RWPE1 (cell line): ENCODE data around the gene PLA2G12A.
"Not testable (repeated sequence)": the region's sequence is repeated elsewhere in the genome, so short reads cannot be mapped to it uniquely, and the experiment has no call there.

ENCODE experiments used
- CTCF ChIA-PET: fragments of 350-600 bp; sonication (Branson Sonifier 250); formaldehyde crosslinking; extraction: SDS; loops from one replicate; lab custom pipeline; 2021; lab: Yijun Ruan, JAX
- POLR2A ChIA-PET: fragments of 400-600 bp; formaldehyde crosslinking; extraction: SDS; loops from one replicate; lab custom pipeline; 2020; ENCODE audit warnings: antibody characterized with exemption; ENCODE audit not compliant: low non-redundant PET; lab: Yijun Ruan, JAX
- DNase-seq: peaks from one replicate; pipeline ENCODE4 v3.0.0; 2012; ENCODE audit warnings: low spot score
- H3K27ac ChIP-seq: fragments of 450-650 bp; 2 replicates; pipeline ENCODE4 v1.5.1; 2017
- CTCF ChIP-seq: fragments of 450-650 bp; conservative IDR thresholded peaks from 2 replicates; pipeline ENCODE4 v1.5.1; 2017; ENCODE audit warnings: low read depth, mild to moderate bottlenecking

Gene PLA2G12A

GRCh38 chr4:109690690-109691410, 39.0 kb downstream of the PLA2G12A start:
- no peak for TF ChIP-seq CTCF
- ChIA-PET CTCF (no interaction called here), POLR2A (interaction anchor here (0.6 kb wide), 2 partner anchors 9 to 123 kb away, joined by 3 to 4 read pairs; no protein-coding TSS in a partner anchor)
- DNase-seq = no peak
- no peak overlapping the region for H3K27ac ChIP-seq

- CTCF ChIA-PET = no interaction called here
- no peak for TF ChIP-seq CTCF
- DNase-seq = no peak
- no peak overlapping the region for H3K27ac ChIP-seq
- POLR2A ChIA-PET = no interaction called here
These were observed 45.1 kb downstream of the PLA2G12A start for GRCh38 chr4:109684727-109685126.

GRCh38 chr4:109683621-109684253, 46.1 kb downstream of the PLA2G12A start:
- POLR2A ChIA-PET = no interaction called here

GRCh38 chr4:109682875-109683274, 47.0 kb downstream of the PLA2G12A start:
- POLR2A ChIA-PET = no interaction called here
- TF ChIP-seq CTCF = no peak
- no peak for DNase-seq
- CTCF ChIA-PET = no interaction called here
- no peak overlapping the region for H3K27ac ChIP-seq

More at GRCh38 chr4:109683621-109684253, 46.1 kb downstream of the PLA2G12A start:
- TF ChIP-seq CTCF = no peak
- CTCF ChIA-PET = interaction anchor here (0.6 kb wide), 1 partner anchor 73 kb away, joined by 3 read pairs; no protein-coding TSS in a partner anchor
- no peak overlapping the region for H3K27ac ChIP-seq
- no peak for DNase-seq

GRCh38 chr4:109678925-109679324, 50.9 kb downstream of the PLA2G12A start:
- CTCF ChIA-PET, H3K27ac ChIP-seq, DNase-seq, POLR2A ChIA-PET: not testable (repeated sequence)

- H3K27ac ChIP-seq, DNase-seq, POLR2A ChIA-PET: not testable (repeated sequence)
- CTCF ChIA-PET = interaction anchor here (0.6 kb wide), 1 partner anchor 927 kb away, joined by 3 read pairs; no protein-coding TSS in a partner anchor
These were observed 51.4 kb downstream of the PLA2G12A start for GRCh38 chr4:109678472-109678871.

GRCh38 chr4:109676886-109677285, 53.0 kb downstream of the PLA2G12A start:
- TF ChIP-seq CTCF = no peak
- no peak for DNase-seq
- ChIA-PET POLR2A (no interaction called here), CTCF (no interaction called here)
- no peak overlapping the region for H3K27ac ChIP-seq
